Activated CD4-positive, alpha-beta T cell treated with anti-CD3 and anti-CD28 coated beads for 36 hours (primary cell): Measurements from ENCODE around the gene TMEM37. TPM values are rescaled to one million over a fixed set of nuclear protein-coding genes. Genes with fewer than 3 reads are reported as not detected.

Experiments
- total RNA-seq, 2 experiments: library from RNA; stranded (reverse); gene quantifications; one replicate each; pipeline ENCODE4 v1.2.3, GENCODE V29; 2021

Gene TMEM37
- total RNA-seq, 2 experiments from 2014 or later = not detected

Other genes starting within 250 kb of the TMEM37 start
- gene STEAP3, start 208.0 kb upstream of the TMEM37 start, total RNA-seq = under 1 TPM; 0.14 to 0.16 TPM
- gene C2orf76, start 65.0 kb upstream of the TMEM37 start, total RNA-seq = 1 to 10 TPM; 8.9 to 9.9 TPM
- 100 to 1,000 TPM; 123 to 151 TPM for gene DBI, start 64.9 kb upstream of the TMEM37 start, total RNA-seq
- gene SCTR, start 92.6 kb downstream of the TMEM37 start, total RNA-seq = not detected
- not detected for gene CFAP221, start 112.6 kb downstream of the TMEM37 start, total RNA-seq
- gene TMEM177, start 247.3 kb downstream of the TMEM37 start, total RNA-seq = 10 to 100 TPM; 13.6 to 15.8 TPM